HG03039 (cell line): Measurements from ENCODE around the gene CELF1.

Source experiments
- ATAC-seq: cut with Tn5 transposase; IDR thresholded peaks from one replicate; pipeline ENCODE4 v1.9.1; 2021; ENCODE audit warnings: mild to moderate bottlenecking, moderate library complexity; ENCODE audit not compliant: unreplicated experiment

CELF1 gene

GRCh38 chr11:47552566-47553405, at the start of gene CELF1:
Gene CELF1 (minus strand): TSS chr11:47553132. CDS start chr11:47499523, 53,609 bp downstream.
- ATAC-seq = peak; percentile 88

- no peak for ATAC-seq
These were observed 47.0 kb upstream of the CELF1 start for GRCh38 chr11:47599902-47600301.

GRCh38 chr11:47595967-47596366, 43.0 kb upstream of the CELF1 start:
- ATAC-seq = no peak

GRCh38 chr11:47595029-47595428, 42.1 kb upstream of the CELF1 start:
- no peak for ATAC-seq

GRCh38 chr11:47593934-47594855, 41.3 kb upstream of the CELF1 start, which contains the start of gene C1QTNF4:
Gene C1QTNF4 (minus strand): TSS chr11:47594411. CDS start chr11:47590810, 3,601 bp downstream.
- ATAC-seq = no peak

- no peak for ATAC-seq
These were observed 40.6 kb upstream of the CELF1 start for GRCh38 chr11:47593492-47593933.

GRCh38 chr11:47592970-47593369, 40.0 kb upstream of the CELF1 start:
- no peak for ATAC-seq

GRCh38 chr11:47592251-47592650, 39.3 kb upstream of the CELF1 start:
- no peak for ATAC-seq

GRCh38 chr11:47591764-47592163, 38.8 kb upstream of the CELF1 start:
- ATAC-seq = no peak

- ATAC-seq = no peak
These were observed 37.3 kb upstream of the CELF1 start for GRCh38 chr11:47589977-47590861.

GRCh38 chr11:47589584-47589976, 36.6 kb upstream of the CELF1 start:
- ATAC-seq = no peak

GRCh38 chr11:47589118-47589517, 36.2 kb upstream of the CELF1 start:
- ATAC-seq = no peak

- no peak for ATAC-seq
These were observed 34.9 kb upstream of the CELF1 start for GRCh38 chr11:47587723-47588326.

GRCh38 chr11:47587039-47587716, 34.2 kb upstream of the CELF1 start:
- no peak for ATAC-seq

GRCh38 chr11:47586098-47586855, 33.3 kb upstream of the CELF1 start, which contains the start of gene FAM180B:
Gene FAM180B (plus strand): TSS chr11:47586678. CDS start chr11:47586769, 91 bp downstream.
- no peak for ATAC-seq

GRCh38 chr11:47583844-47584243, 30.9 kb upstream of the CELF1 start:
- no peak for ATAC-seq

GRCh38 chr11:47578524-47579494, 25.9 kb upstream of the CELF1 start, which contains the start of the genes KBTBD4 and NDUFS3:
Gene KBTBD4 (minus strand): TSS chr11:47578970. CDS start chr11:47578951, 19 bp downstream.
Gene NDUFS3 (plus strand): TSS chr11:47579074. CDS start chr11:47579092, 18 bp downstream.
- ATAC-seq = peak; percentile 91
